ENCODE measurements around the gene PADI1.

- TF ChIP-seq CTCF (IDR thresholded peaks at IDR 0.05; ENCODE audit: borderline replicate concordance, extremely low read depth, low read length, poor library complexity, severe bottlenecking) (no peak), EZH2 (IDR thresholded peaks at IDR 0.05; ENCODE audit: borderline replicate concordance, low read depth, low read length, severe bottlenecking) (no peak)
These were observed 25.9 kb downstream of the PADI1 start for GRCh38 chr1:17230671-17231310.
